C1 segment of cervical spinal cord (tissue), 14 donors: ENCODE data around the gene TSHZ3.

Experiments
- DNase-seq, 14 donors: peaks; one replicate each; lab custom pipeline; 2025; lab: John Stamatoyannopoulos, UW

TSHZ3 gene

DNA sequence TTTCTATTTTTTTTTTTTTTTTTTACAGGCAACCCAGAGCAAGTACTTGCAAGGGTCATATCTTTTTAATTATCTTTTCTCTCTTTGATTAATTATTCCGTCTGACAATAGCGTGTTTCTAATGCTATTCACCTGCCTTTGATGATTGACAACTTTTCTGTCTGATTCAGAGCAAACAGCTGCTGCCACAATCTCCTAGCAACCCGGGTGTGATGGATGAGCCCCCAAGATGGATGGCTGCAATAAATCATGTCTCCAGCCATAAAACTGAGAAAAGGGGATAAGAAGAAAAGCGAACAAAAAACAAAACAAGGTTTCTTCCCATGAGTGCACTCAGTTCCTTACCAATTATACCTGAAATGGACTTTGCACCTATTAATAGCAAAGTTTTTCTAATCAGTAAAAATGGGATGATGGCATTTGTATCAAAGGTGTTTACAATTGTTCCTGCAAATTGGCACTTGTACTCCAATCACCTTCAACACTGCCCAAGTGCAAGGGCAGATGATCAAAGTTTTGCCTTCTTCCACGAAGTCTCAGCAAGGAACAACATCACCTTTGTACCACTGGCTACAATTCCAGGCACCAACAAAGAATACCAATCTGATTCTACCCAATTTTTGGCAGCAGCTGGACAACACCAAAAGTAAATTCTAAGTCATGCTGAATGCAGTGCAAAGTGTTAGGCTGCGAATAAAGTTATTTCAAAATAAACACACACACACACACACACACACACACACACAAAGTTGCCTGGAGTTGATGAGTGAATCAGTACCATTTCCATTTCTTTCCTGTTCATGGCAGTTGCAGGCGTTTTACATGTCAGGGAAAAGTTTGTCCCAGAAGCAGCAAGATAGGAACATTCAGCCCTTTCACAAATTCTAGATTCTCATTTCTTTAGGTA lies 12.0 kb downstream of the TSHZ3 start:
- no peak for DNase-seq

DNA sequence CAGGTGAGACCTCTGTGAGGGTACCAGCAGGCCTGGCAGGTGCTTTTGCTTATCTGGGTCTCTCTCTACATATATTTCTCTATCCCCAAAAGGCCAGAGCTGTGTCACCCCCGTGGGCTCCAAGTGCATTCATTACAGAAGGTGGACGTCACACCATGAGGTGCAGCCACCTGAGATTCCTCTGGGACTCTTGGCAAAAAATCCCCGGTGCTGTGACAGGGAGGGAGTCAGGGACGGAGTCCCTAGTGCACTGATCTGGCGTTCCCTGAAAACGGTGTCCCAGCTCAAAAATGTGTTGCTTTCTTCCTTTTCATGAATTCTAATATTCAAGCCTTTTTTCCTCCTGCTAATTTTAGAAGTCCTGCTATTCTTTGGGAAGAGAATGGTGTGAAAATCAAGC lies 13.5 kb downstream of the TSHZ3 start:
- DNase-seq, result no peak

DNA sequence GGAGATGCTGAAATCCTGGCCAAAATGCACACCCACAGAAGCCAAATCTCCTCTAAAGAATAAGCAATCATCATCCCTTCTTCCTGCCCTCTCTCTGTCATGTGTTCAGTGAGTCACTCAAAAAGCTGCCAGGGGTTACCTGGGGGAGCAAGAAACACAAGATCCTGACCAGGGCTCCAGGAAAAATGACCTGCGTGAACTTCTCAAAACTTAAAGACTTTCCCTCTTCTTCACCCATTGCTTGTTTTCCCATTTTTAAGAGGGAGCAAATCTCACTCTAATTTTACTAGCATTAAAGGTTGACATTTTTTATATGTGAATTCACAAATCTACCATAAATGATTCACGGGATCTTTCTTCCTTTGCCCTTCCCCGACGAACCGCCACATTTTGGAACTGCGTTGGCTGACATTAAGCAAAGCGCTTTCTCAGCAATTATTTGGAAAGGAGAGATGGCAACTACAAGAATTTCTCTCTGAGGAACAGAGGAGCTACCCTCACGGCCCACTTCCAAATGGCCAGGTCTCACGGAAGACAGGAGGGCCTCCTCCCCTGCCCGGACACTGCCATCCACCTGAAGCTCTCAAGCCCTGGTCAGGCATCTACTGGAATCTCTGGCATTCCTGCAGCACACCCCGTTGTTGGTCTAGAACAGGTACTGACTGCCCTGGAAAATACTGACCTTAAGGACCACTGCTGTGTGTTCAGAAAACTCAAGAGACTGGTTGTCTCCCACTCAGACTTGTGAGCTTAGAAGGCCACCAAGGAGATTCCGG lies 14.2 kb downstream of the TSHZ3 start:
- DNase-seq, result no peak

DNA sequence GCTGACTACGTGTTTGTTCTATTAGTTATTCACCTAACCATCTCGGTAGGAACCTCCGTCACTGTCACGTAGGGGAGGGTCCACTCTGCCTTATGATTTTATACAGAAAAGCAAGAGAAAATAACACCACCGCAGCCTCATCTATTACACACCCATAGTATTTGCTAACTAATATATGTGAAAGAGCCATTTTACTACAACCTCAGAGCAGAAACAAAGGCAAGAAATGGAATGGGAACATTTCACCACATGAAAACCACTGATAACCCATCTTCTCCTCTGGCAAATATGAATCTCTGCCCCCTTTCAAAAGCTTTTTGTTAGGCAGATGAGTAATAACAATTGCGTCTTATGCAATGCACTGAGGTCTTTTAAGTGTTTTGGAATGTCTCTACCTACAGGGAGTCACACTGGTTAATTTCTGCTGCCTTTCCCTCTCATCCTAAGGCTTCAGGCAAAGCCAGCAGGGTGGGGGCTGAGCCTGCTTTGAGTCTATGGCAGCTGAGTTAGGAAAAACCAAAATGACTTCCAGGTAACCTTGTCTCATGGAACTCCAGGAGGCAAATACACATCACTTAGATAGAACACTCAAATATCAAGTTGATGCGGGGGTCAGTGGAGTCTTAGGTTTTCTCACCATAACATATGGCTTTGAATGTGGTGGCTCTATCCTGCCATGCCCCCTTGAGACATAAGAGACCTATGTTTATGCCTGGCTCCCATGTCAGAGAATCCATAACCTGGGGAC lies 15.0 kb downstream of the TSHZ3 start:
- DNase-seq, result no peak

DNA sequence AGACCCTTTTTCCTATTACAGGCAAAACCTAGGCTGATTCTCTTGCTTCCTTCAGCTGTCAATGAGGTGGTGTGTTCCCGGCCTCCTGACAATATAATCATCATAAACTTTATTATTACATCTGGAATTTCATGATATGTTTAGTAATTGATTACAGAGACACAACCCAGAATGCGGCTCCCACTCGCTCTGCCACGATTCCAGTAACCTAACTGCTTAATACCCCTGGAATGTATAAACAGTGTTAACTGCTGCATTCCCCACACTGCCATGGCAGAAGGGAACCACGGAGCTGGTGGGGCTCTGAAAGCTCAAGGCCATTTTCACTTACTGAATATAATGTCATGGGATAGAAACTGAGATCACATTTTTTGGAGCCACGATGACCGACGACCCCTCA lies 17.1 kb downstream of the TSHZ3 start:
- DNase-seq, result no peak

DNA sequence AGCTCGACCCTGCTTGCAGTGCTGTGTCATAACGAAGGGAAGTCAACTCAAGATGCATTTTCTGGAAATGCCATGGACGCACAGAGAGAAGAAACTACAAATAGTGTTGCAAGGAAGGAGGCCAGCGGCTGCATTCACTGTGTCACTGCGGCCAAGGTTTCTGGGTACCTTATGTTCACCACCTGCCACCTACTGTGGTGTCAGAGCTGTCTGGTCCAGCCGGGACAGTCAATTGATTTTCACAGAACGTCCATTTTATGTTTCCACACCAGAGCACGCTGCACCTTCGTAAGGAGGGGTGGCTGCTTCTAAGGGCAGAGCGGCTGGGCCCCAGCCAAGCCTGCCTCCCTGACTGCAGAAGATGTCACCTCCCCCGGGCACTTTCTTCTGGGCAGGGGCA lies 17.7 kb downstream of the TSHZ3 start:
- peak in 1 of 14 donors; percentile 73 for DNase-seq

DNA sequence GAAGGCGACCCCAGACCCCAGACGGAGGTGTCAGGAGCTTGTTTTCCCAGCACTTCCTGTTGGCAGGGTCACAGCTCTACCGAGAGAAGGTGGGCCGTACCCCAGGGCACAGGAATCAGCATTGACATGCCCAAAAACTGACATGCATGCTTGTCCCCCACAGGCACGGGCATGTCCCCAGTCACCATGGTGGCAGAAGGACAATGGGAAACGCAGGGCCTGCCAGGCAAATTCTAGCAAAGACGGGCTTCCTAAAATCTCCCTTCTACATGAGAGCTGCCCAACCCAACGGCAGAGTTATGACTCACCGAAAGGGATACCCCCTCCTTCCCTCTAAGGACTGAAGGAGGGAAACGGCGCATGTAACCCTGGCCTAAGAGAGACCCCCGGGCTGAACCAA lies 18.5 kb downstream of the TSHZ3 start:
- no peak for DNase-seq

DNA sequence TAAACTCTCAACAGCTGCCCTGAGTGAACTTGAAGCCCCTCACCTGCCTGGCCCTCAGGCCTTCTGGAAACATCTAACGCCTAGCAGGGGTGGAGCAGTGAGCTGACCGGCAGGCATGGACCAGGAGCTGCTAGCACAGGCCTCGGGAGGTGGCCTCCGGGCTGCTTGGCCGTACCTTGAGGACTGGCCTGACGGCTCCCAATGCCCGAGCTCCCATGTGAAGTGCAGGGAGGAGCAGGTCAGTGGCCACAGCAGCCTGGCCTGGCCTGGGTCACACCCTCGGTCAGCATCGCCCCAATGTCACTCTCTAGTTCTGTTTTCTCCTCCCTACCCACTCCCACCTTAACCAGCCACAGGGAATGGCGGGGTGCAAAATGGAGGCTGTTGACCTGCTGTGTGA lies 19.0 kb downstream of the TSHZ3 start:
- no peak for DNase-seq

DNA sequence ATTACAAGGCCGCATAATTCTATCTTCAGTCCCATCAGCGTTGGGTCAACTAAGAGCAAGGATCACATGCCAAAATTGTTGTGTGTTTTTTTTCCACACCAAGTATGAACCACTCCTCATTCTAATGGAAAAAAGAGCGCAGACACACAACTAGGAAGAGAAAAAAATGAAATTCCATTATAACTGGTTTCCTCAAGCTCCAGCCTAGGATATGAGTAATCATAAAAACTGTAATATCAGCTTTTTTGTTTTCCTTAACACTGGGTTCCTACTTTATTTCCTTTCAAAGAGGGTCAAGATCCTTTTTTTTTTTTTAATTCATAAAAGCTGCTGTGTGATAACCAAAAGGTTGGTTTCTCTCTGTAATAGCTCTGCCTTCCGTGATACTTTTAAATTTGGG lies 19.4 kb downstream of the TSHZ3 start:
- no peak for DNase-seq

DNA sequence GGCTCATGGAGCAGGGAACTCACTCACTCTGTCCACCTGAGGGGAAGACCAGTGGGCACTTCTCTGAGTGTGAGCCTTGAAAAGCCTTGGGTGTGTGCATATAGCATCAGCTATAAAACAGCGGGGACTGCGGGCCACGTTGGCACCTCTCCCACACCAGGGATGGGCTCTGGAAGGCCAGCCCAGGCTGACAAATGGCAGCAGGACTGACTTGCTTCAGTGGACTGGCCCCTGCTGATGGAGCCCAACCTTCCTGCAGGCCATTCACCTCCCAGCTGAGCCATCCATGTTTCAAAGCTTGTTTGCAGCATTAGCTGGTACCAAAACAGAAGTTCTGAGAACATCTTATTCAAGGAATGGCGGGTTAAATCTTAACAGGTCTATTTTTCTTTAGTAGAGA lies 21.0 kb downstream of the TSHZ3 start:
- DNase-seq, result no peak

DNA sequence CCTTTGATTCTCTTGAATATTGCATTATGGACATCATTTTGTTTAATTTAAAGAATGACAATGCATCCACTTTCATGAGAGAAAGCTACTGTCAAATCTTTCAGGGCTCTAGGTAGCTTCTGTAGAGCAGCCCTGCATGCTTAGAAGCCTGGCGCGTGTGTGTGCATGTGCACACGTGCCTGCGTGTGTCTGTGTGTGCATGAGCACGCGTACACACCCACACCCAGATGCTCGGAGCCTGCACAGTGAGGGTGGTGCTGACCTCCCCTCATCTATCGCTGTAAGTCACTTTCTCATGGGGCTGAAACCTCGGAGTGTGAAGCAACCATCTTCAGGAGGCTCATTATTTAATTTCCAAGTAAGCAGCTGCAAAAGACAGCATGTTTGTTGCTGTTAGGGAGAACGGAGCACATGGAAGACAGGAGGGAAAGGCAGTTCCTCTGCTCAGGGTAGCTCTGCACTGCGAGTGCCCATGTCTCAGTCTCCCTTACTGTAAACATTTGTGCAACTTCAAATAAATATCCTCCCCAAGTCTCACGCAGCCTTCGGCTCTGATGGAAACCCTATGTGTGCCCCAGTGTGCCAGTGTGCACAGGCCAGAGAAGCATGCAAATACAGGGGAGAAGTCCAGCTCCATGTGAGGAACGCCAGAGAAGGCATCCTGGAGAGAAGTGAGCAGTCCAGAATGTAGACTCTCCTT lies 22.8 kb downstream of the TSHZ3 start:
- no peak for DNase-seq

DNA sequence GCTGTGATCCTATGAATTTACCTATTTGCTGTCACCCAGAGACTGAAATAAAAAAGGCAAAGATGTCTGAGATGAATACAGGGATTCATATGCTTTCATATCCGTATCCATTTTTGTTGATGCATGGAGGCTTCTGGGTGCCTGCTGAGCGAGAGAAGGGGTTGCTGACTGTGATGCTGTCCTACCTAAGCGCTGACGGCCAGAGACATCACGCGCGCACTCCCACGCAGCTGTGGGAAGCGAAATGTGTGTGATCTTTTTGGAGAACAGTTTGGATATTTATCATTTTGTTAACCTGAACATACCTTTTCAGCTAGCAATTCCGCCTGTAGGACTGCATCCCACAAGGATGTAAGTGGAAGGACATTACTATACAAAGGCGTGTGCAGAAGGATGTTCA lies 23.9 kb downstream of the TSHZ3 start:
- DNase-seq, result no peak

DNA sequence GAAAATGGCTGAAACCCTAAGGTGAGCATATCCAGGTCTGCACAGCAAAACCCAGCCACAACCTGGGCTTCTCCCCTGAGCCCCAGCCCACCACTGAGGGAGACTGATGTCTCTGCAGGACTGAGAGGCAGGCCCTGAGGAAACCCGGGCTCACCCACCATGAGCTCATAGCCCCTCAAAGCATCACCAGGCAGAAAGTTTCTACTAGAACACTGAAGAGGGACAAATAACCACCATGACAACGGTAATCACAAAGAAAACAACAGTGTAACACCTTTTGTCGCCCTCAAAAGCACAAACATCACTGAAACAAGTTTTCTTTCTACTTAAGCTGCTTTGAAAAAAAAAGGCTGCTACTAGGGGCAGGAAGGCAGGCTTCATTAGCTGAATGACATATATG lies 29.8 kb downstream of the TSHZ3 start:
- no peak for DNase-seq

DNA sequence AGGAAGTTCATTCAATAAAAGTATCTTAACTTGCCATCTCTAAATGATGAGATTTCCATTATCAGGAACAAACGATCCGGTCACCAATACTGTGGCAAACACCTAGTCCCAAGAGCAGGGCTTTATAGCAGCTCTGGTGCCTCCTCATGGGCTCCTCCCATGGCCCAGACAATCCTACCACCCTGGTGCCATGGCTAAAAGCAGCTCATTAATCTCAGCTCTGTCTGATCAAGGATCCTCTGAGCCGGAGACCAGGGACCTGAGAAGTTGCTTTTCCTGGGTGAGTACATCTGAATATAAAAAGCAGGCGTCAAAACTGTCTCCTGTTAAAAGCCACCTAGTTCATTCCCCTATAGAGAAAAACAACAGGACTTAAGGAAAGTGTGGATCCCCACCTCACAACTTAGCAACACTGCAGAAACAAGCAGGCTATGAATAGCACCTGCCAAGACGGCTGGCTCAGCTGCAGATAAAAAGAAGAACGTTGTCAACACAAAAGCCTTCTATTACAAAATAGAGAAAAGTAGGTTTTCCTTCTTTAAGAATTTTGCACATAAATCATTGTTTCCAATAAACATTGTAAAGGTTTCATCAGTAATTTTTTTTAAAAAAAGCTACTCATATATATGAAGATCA lies 30.3 kb downstream of the TSHZ3 start:
- no peak for DNase-seq

DNA sequence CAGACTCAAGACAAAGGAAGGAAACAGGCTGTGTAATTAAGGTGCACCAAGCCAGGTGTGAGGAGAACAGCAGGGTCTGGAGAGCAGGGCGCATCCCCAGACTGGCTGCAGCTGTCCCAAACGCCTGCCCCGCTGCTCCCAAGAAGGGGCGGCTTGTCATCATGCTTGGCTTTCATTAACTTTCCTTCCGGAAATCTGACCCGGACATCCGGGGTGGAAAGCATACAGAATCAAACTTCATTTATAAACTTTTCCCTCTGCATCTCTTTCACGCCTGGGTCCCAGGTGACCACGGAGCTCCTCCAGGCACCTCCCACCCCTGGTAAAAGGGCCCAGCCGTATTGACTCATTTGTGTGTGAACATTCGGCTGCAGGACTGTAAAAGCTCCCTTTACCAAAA lies 31.7 kb downstream of the TSHZ3 start:
- no peak for DNase-seq

DNA sequence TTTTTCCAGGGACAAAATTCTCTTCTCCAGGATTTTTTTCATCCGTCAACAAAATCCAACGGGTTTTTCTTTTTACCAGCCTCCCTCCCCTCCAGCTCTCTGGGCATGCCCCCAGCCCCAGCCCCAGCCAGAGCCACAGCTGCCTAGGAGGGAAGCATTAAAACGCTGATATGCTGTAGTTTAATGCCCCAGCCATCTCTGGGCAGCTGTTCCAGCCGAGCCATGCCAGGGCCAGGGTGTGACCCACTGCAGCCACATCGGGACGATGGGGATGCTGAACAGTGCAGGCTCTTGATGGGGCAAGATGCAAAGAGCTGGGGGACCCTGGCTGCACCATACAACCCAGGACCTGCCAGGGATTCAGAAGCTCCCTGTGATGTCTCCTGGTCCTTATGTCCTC lies 32.1 kb downstream of the TSHZ3 start:
- DNase-seq, result no peak

DNA sequence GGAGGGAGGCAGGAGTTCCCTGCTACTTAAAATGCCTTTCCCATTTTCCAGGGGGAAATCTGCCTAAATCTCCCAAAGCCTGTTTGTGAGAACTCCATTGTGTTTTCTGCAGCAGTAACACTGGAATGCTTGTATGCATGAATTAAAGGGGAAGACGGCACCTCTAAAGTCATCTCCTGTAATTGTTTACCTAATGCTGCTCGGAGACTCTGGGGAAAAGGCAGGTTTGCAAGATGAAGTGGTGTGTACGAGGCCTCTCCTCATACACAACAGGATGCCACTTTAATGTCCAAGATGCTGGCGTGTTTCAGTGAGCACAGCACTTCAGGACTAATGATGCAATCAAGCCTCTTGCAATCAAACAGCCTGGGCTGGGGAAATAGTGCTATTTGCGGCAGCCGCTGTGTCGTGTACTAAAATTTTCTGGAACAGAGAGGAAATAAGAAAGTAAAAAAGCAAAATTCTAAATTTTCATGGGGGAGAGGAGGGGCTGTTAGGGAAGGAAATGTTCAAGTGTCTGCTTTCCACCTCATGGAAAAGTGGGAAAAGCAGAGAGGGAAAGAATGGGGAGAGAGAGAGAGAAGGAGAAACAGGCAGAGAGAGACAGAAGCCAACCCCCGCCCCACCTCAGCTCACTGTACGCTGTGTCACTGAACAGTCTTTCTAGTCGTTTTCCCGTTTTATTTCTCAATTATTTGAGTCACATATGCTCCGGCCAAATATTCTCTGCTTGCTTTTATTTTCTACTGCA lies 32.9 kb downstream of the TSHZ3 start:
- DNase-seq, result no peak

DNA sequence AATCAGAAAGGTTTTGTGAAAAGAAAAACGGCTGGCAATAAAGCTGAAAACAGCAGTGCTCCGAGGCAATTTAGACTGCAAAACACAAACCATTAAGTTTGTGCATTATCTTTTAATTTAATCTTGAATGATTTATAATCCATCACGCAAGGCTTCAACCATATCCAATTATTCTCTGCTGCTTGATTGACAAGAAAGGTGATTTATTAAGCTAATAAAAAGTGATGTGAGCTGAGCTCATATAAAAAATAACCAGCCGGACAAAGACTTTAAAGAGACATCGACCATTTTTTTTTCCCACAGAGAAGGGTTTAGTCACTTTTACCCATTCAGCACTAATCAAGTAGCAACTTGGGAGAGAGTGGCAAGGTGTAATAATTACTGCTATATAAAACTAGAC lies 33.6 kb downstream of the TSHZ3 start:
- no peak for DNase-seq

DNA sequence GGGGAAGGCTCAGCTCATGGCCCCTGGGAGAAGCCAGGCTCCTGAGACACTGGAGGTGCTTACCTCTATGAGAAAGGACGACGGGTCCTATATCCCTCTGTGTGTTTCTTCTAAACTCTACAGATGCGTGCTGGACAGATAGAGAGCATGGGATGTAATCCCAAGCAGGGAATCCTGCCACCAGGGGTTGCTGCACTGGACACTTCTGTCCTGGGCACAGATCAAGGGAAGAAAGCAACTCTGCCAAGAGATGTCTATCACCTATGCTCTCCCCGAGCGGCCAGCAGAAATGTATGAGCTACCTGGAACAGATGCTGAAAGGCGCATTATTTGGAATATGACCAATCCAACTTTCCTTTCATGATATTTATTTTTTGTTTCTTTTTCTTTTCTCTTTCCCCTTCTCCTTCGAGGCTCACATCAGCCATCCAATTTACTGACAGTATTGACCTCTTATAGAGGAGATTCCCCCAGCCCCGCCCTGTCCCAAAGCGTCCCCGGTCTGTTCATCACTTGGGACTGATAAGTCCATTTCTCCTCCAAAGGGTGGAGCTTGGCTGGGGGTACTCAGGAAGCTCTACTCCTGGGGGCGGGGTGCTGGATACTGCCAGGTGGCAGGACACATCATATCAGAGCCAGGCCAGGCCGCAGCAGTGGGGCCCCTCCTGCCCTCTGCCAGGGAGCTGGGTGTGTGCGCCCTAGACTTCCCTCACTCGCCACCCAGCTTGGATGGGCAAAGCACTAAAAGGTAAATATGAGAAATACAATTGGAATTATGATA lies 34.2 kb downstream of the TSHZ3 start:
- no peak for DNase-seq

DNA sequence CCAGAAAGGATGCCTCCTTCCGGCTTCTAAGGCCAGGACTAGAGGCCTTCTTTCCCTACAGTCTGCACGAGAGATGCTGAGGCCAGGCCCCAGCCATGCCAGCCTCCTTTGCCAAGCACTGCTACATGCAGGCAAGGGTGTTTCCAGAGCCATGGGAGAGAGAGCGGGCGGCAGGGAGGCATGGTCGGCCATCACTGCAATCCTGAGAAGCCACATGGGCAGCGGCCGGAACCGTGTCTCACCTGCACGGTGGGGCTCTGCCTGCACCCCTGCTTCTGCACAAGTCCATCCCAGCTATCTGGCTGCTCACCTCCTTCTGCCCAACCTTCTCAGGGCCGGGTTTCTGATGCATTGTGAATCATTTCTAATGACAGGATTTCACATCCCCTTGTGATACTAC lies 35.1 kb downstream of the TSHZ3 start:
- no peak for DNase-seq
